Measurements from ENCODE around the gene UBE2R2.

Gene UBE2R2

DNA sequence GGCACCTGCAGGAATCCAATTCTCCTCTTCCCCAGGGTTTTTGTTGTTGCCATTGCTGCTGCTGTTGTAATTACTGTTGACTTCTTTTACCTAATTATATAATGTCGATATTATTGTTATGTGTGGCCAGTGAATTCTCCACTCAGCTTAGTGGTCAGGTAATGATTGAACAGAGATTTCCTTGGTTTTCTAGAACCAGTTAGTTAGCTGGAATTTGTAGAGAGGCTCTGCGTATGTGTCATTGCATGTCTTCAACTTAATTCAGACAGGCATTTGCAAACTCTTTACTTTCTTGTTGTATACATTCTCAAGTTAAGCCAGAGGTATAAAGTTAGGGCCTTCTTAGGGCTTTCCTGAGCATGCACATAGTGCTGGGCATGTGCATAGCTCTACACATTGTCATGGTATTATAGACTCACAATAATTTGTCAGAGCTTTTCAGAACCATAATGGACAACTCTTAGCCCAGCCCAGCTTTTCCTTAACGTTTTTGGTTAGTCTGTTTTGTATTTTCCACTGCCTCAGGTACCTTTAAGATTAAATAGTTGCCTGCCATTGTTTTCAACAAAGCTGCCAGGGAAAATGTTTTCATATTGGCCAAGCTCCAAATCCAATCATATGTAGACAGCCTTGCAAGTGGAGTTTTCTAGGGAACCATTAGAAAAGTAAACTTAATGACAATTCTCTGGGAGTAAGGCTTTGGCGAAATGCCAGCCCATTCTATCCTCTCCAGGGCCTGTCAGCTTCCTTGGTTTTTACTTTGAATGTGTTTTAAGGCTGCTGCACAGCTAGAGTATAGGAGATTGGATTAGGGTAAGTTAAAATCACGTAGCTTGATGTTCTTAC lies 68.1 kb downstream of the UBE2R2 start:
- no peak for DNase-seq (ENCODE audit: low read depth in 2 of 2)

DNA sequence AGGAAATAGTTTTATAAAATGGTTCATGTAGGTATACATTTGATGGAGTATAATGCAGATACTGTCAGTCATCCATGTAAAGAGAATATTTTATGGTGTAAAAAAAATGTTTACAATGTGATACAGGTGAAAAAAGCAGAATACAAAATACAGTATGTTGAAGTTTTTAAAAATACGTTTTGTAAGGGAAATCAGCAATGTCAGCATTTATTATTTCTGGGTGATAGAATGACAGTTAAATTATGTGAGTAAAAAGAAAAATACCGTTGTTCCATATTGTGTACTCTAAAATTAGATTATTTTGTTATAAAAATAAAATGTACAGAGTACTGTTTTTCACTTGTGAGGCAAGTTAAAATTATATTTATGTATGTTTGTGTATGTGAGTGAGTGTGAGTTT lies 69.0 kb downstream of the UBE2R2 start:
- no peak for DNase-seq (ENCODE audit: low read depth in 2 of 2)

DNA sequence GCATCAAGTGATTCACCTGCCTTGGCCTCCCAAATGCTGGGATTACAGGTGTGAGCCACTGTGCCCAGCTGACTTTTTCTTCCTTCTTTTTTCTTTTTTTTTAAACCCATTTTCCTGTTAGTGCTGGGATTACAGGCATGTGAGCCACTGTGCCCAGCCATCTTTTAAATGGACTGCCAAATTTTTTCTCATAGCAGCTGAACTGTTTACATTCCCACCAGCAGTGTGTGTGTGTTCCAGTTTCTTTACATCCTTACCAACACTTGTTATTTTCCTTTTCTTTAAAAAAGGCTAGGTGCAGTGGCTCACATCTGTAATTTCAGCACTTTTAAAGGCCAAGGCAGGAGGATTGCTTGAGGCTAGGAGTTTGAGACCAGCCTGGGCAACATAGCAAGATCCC lies 76.9 kb downstream of the UBE2R2 start:
- DNase-seq (ENCODE audit: low read depth in 2 of 2) = no peak

DNA sequence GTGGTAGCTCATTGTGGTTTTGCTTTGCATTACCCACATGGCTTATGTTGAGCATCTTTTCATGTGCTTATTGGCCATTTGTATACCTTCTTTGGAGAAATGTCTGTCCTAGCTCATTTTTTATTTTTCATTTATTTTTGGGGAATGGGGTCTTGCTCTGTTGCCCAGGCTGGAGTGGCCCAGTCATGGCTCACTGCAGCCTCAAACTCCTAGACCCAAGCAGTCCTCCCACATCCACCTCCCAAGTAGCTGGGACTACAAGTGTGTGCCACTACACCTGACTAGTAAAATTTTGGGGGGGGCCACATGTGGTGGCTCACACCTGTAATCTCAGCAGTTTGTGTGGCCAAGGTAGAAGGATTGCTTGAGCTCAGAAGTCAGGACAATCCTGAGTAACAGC lies 77.4 kb downstream of the UBE2R2 start:
- no peak for DNase-seq (ENCODE audit: low read depth in 2 of 2)

DNA sequence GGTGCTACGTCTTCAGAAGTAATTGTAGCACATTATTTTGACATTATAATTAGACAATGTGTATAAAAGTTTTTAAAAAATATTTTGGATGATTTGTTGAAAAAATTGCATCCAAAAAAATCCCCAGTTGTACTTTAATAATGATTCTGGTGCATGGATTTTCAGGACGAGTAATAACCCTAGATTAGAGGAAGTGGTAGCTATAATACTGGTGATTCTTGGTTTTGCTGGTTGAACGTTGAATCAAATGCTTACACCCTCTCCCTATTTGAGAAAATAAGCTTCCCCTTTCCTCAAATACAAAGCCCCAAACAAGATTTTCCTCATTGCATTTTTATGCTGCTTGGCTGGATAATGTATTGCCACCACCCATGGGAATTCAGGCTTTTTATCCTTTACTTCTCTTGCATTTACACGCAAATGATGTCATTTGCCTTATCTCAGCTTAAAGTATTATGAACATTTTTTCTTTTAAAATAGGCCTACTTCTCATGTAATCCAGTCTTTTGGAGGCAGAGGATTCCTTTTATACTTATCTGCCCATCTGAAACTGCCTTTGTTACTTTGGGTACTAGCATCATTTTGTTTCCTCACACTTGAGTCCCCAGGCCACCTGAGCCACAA lies 86.3 kb downstream of the UBE2R2 start:
- no peak for DNase-seq (ENCODE audit: low read depth in 2 of 2)

DNA sequence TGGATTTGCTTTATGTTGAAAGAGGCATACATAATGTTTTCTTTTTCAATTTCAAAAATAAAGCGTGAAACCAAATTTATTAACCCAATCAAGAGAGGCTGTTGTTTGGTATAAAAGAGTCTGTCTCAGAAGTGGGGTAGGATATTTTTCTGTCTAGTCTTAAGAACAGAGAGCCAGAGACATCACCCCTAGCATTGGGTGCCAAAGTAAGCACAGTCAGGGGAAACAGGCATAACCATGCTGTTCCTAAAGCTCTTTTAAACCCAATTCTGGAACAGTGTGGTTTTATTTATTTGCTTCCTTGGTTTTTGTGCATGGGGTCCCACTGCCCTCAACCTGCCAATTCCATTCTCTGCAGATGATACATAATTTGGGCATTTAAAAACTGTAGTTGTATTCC lies 88.2 kb downstream of the UBE2R2 start:
- no peak for DNase-seq (ENCODE audit: low read depth in 2 of 2)

DNA sequence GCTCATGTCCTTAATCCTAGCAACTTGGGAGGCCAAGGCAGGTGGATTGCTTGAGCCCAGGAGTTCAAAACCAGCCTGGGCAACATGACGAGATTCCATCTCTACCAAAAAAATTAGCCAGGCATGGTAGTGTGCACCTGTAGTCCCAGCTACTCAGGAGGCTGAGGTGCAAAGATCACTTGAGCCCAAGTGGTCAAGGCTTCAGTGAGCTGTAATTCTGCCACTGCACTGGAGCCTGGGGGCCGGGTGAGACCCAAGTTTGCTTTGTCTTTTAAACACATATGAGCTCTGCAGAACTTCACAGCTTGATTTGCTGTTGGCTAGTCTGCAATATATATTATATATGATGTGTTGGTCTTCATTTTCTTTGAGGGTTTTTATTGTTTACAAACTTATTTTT lies 89.8 kb downstream of the UBE2R2 start:
- no peak for DNase-seq (ENCODE audit: low read depth in 2 of 2)

DNA sequence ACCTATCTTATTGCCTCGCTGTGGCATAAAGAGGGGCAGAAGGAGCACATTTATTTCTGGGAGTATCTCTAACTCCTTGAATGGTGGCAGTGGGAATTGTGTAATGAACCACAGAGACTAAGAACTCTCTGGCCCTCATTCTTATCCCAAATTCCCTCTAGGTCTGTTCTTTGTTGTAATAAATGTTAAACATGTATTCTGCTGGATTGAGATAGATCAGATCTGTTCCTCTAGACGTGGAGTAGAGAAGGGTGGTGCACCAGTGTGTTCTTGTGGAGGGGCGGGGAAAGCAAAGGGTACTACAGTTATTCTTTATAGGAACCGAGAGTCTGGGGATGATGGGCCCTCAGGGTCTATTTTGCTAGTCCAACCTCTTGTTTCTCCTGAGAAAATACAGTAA lies 90.4 kb downstream of the UBE2R2 start:
- DNase-seq (ENCODE audit: low read depth in 2 of 2) = no peak

DNA sequence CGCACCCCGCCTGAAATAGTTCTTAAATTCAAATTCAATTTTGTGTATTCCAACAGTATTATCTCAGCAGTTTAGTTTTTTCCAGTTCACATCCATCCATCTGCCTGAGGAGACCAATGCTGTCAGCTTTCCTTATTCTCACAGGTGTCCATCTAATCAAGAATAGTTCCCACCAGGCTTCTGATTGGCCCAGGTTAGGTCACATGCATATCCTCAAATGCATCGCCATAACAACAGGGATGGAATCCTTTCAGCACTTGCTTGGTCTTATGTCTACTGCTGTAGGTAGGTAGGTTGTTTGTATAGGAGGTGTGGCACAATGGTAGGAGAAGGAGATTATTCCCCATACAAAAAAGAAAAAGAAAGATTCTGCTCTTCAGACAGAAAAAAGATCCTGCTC lies 91.2 kb downstream of the UBE2R2 start:
- no peak for DNase-seq (ENCODE audit: low read depth in 2 of 2)

DNA sequence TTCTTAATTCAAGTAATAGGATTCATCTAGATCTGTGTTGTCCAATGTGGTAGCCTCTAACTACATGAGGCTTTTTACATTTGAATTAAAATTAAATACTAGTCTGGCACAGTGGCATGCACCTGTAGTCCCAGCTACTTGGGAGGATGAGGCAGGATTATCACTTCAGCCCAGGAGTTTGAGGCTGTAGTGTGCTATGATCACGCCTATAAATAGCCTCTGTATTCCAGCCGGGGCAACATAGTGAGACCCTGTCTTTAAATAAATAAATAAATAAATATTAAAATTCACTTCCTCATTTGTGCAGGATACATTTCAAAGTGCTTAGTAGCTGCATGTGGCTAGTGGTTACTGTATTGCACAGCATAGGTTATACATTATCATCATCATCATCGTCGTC lies 91.8 kb downstream of the UBE2R2 start:
- DNase-seq (ENCODE audit: low read depth in 2 of 2) = no peak

DNA sequence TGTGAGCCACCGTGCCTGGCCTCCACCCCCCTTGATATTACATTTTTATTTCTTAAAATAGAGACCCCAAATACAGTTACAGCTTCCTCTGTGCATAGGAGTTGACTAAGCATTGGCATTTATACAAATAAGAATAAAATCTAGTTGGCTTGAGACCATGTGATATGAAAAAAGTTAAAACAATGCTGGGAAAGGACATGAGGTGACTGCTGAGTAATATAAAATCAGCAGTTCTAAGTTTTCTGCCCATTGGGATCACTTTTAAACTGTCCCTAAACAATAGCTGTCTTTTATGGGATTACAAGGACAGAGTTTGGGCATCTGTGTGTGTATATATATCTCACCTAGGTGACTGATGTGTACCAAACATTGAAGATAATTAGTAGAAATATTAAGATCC lies 96.6 kb downstream of the UBE2R2 start:
- no peak for DNase-seq (ENCODE audit: low read depth in 2 of 2)

DNA sequence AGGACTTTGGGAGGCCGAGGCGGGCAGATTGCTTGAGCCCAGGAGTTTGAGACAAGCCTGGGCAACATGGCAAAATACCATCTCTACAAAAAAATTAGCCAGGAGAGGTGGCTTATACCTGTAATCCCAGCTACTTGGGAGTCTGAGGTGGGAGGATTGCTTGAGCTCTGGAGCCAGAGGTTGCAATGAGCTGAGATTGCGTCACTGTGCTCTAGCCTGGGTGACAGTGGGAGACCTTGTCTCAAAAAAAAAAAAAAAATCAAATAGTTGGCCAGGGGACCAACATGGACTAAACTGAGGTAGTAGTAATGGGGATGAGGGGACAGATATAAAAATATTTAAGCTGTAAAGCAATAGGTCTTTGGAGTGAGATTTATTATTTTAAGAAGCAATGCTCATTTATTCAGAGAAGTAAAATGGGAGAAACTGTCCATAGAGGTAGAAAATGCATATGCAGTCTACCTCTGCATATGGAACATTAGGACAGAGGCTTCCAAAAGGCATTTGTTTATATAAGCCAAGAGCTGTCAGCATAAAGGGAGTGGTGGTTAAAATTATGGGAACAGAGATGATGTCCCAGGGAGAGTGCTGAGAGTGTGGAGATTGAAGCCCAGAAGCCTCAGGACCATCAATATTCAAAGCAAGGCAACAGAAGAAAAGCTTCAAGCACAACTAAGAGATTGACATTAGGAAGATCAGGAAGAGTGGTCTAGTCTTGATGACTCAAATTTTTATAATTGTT lies 98.1 kb downstream of the UBE2R2 start:
- DNase-seq (ENCODE audit: low read depth in 2 of 2) = no peak

DNA sequence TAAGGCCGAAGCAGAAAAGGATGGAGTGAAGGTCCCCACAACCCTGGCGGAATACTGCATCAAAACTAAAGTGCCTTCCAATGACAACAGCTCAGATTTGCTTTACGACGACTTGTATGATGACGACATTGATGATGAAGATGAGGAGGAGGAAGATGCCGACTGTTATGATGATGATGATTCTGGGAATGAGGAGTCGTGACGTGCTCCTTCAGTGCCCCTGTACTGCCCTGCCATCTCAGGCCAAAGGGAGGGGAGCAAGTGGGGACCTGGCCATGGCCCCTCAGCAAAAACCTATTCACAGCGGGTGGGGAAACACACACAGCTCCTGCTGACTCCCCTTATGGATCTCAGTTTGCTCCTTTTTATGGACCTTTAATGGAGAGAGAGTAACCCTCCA lies 100.1 kb downstream of the UBE2R2 start:
- no peak for DNase-seq (ENCODE audit: low read depth in 2 of 2)

DNA sequence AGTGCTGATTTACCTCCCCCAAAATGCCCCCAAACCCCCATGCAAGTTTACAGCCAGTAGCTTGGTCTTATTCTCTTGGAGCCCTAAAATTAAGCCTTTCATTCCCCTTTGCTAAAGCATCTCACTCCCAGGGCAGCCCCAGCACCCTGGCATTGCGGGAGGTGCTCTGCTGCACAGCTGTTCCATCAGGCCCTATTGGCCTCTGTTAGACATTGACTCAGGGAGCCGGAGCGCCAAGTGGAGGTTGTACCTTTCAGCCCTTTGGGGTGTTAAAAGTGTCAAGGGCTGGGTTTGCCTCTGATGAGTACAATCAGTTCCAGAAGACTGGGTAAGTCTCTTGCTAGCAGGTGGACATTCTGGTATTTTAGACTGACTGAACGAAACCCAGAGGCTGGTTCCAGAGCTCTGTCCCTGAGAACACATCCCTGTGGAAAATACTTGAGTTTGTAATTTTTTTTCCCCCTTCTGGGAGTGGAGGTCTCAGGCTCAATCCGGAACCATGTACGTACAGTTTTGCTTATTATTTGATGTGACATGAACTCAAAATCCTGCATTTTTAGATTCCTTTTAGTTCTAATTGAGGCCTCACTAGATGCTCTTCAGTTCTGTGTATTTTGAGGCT lies 102.4 kb downstream of the UBE2R2 start:
- DNase-seq (ENCODE audit: low read depth in 2 of 2) = no peak

DNA sequence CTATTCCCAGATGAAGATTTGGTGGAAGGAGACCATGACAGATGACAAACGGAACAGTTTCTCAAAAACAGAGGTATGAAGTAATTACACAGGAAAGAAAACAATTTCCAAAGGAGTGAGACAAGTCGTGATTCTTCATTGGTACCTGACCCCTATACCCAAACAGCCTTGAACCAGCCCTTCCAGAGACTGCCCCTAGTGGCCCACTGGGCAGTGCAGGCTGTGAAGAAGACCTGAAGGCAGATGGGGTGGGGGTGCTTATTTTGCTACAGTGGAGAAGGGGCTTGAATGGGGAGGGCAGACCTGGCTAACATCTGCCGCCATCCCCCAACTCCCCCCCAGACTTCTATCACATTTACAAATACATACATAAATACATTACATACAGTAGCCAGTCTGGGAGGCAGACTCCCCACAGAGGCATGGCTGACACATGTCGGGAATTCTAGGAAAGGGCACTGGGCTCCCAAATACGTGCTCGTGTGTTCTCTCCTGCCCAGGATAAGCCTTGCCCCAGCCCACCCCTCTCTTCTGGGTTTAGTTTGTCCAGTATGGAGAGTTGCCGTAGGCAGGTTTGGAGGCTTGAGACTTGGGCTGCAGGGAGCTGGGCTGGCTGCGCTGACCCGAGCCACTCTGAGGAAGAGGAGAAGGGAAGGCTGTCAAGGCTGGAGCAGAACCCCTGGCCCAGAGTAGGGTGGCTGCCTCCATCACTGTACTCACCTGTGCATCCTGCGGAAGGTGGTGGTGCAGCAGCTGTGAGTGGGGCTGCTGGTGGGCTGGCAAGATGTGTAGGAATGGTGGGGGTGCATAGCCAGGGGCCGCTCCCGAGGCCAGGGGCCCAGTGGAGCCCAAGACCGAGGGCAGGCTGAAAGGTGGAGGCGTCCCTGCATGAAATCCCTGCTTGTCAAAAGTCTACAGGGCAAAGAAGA lies 105.3 kb downstream of the UBE2R2 start:
- DNase-seq (ENCODE audit: low read depth in 2 of 2) = no peak

DNA sequence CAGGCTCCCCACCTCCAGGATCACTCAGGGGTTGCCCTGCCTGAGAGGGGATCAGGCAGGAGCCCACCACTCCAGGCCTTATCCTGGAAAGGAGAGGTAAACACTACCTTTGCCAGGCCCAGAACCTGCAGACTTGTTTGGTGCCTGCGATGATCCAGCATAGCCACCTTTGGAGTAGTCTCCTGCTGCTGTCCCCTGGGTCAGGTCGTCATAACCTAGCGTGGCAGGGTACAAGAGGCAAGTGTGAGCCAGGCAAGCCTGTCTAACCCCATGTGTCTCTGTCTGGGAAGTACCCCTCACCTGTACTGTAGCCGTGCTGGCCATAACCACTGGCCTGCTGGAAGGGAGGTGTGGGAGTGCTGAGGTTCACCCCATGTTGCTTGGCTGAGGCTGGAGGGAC lies 106.1 kb downstream of the UBE2R2 start:
- no peak for DNase-seq (ENCODE audit: low read depth in 2 of 2)

DNA sequence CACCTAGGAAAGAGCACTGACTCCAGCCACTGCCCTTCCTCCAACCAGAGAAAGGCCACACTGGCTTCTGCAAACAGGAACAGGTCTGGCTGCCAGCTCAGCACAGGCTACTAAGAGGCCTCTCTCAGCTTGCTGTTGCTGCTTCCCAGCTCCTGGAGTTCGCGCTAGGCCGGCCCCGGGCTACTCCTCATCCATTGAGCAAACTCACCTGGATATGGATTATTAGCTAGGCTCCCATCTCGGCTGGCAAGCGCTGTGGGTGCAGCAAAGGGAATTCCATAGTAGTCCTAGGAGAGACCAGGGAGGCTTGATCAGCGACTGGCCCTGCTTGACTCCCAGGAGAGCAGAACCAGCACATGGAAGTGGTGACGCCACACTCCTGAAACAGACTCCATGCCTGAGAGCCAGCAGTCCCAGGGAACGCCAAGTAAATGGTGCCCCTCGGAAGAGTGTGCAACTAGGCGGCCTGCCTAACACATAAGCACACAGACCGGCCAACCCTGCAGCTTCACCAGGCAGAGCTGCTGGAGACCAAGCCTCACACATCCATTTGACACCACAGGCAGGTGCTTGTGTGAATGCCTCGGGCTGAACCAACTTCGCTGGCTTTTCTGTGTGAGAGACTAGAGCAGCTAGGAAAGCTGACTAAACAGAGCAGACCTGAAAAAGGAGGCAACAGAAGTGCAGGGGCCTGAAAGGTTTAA lies 107.2 kb downstream of the UBE2R2 start:
- DNase-seq (ENCODE audit: low read depth in 2 of 2) = no peak

DNA sequence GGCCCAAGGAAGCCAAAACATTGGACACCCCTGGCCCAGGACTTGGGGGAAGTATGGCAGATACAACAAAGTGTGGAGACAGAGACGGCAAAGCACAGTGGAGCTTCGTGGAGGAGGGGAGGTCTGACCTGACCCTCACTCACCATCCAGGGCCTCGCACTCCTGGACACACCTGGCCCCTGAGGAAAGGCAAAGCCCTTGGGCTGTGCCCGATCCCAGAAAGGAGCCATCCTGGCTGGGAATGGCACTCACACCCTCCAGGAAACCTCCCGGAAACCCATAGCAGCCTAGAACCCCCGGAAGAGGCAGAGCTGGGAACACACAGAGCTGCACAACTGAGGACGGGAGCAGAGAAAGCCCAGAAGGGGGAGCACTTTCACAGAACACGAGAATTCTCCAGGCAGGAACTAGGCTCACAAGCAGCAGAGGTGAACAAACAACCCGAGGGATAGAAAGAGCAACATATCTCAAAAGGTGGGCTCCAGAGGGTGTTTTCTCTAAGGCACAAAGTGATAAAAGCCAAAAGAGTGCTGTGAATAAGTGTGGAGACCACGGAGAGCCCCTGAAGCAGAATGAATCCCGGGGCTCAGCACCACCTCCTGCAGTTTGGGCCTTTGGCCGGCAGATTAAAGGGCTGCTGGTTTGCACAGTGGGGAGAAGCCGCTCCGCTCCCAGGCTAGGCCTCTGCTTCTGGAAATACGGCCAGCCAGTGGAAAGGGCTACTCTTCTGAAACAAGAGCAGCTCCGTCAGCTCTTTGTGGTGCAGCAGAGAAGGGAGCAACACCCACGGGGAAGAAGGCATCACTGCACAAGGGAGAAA lies 108.2 kb downstream of the UBE2R2 start:
- DNase-seq (ENCODE audit: low read depth in 2 of 2) = no peak

DNA sequence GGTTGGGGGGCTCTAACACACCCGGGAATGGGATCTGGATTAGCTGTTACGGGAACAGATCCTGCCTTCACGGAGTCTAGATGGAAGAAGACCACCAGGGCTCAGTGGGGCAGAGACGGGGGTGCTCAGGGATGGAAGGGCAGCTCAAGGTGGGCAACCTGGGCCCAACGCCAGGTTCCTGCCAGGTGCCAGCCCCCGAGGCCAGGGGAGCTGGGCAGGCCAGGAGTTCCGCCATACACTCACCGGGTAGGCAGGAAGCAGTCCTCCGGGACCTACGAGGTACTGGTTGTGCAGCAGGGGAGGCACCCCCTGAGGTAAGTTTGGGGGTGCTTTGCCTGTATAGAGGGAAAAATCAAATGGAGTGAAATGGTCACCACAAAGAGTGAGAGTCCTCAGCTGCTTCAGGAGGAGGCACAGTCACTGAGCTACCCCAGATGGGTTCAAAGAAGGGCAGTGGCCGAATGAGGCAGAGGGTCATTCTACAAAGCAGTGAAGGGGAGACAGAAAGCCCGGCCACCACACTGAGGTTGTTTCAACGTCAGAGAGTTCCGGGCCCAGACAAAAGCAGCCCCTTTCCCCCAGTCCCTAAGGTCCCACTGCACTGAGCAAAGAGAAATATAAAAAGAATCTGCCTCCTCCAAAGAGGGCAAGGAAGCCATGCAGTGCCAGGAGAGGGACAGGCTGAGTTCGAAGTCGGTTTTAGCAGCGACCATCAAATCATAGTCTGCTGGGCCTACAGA lies 110.0 kb downstream of the UBE2R2 start:
- DNase-seq (ENCODE audit: low read depth in 2 of 2) = no peak
